Esophagus muscularis mucosa (tissue), 4 donors: ENCODE results near the gene MED26.

Experiments used
- EP300 ChIP-seq: sonication (generic); formaldehyde crosslinking; IDR thresholded peaks from one replicate; pipeline ENCODE4 v1.6.1; 2017; ENCODE audit warnings: antibody characterized with exemption
- POLR2A ChIP-seq: fragments of 450-650 bp; IDR thresholded peaks from one replicate; pipeline ENCODE4 v1.6.1; 2017; ENCODE audit warnings: antibody characterized with exemption, moderate library complexity, mild to moderate bottlenecking, low read depth
- POLR2AphosphoS5 ChIP-seq, 2 donors: sonication (generic); formaldehyde crosslinking; IDR thresholded peaks; one replicate each; pipeline ENCODE4 v1.6.1; 2017; ENCODE audit warnings: antibody characterized with exemption in 2 of 2
- TF ChIP-seq, protein P1 (sequence below), 3 experiments: fragments of 200-600 bp in 2 of 3; fragments of 450-650 bp in 1 of 3; sonication (generic) in 2 of 3; IDR thresholded peaks; one replicate each; pipeline ENCODE4 v1.5.1; 2017 to 2019; ENCODE audit warnings: antibody characterized with exemption in 3 of 3, mild to moderate bottlenecking in 2 of 3, moderate library complexity in 1 of 3

DNA sequence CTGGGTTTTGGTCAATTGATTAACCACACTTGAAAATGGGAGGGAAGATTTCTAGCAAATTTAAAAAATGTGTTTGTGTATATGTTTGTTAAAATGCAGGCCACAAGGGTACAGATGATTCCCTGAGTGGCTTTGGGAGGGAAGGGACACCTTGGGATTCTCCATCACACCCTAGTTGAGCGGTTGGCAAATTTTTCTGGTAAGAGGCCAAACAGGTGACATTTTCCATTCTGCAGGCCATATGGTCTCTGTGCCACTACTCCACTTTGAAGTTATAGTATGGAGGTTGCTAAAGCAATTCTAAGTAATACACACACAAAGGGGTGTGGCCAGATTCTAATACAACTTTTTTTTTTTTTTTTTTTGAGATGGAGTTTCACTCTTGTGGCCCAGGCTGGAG lies 12.9 kb upstream of the MED26 start:
- TF ChIP-seq POLR2A (no peak), POLR2AphosphoS5 (IDR thresholded peaks at IDR 0.05) (no peak), EP300 (no peak)
- TF ChIP-seq, protein P1, sequence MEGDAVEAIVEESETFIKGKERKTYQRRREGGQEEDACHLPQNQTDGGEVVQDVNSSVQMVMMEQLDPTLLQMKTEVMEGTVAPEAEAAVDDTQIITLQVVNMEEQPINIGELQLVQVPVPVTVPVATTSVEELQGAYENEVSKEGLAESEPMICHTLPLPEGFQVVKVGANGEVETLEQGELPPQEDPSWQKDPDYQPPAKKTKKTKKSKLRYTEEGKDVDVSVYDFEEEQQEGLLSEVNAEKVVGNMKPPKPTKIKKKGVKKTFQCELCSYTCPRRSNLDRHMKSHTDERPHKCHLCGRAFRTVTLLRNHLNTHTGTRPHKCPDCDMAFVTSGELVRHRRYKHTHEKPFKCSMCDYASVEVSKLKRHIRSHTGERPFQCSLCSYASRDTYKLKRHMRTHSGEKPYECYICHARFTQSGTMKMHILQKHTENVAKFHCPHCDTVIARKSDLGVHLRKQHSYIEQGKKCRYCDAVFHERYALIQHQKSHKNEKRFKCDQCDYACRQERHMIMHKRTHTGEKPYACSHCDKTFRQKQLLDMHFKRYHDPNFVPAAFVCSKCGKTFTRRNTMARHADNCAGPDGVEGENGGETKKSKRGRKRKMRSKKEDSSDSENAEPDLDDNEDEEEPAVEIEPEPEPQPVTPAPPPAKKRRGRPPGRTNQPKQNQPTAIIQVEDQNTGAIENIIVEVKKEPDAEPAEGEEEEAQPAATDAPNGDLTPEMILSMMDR (IDR thresholded peaks at IDR 0.05) = no peak
